Natural killer cell treated with Interleukin-12 subunit alpha and Interleukin-12 subunit beta and Interleukin-15 and Interleukin-18, amount 100 ng/mL, for 72 hours (primary cell): ENCODE data around the gene MAN2B2. TPM values are rescaled to one million over a fixed set of nuclear protein-coding genes. Genes with fewer than 3 reads are reported as not detected.
A peak's percentile ranks its signal among the peaks of the same experiment; 100 is the strongest.

Experiments
- ATAC-seq, 2 donors: fragments of 150-1000 bp; cut with Tn5 transposase in 1 of 2; sonication (Bioruptor Pico), chemical (Tn5 transposase) in 1 of 2; 2 replicates each; pipeline ENCODE4 v1.10.0; 2021
- DNase-seq: peaks from one replicate; pipeline ENCODE4 v3.0.0; 2022; ENCODE audit warnings: low spot score
- H3K27ac Mint-ChIP-seq, 2 donors: 1 replicate in 1 of 2; 2 replicates in 1 of 2; pipeline ENCODE4 v1.8.0; 2022; ENCODE audit warnings: mixed read lengths in 2 of 2, mild to moderate bottlenecking in 1 of 2, moderate library complexity in 1 of 2
- H3K27me3 Mint-ChIP-seq, 2 donors: 1 replicate in 1 of 2; 2 replicates in 1 of 2; pipeline ENCODE4 v1.8.0; 2022; ENCODE audit warnings: mixed read lengths in 2 of 2
- H3K36me3 Mint-ChIP-seq: one replicate; pipeline ENCODE4 v1.8.0; 2022; ENCODE audit warnings: mixed read lengths
- H3K4me1 Mint-ChIP-seq, 2 donors: 1 replicate in 1 of 2; 2 replicates in 1 of 2; pipeline ENCODE4 v1.8.0; 2022; ENCODE audit warnings: low read depth in 2 of 2, mixed read lengths in 2 of 2, mild to moderate bottlenecking in 1 of 2
- H3K4me3 Mint-ChIP-seq: one replicate; pipeline ENCODE4 v1.8.0; 2022; ENCODE audit warnings: mixed read lengths
- H3K9me3 Mint-ChIP-seq: 2 replicates; pipeline ENCODE4 v1.8.0; 2022; ENCODE audit warnings: mixed read lengths
- total RNA-seq, 2 donors: library from RNA; stranded (reverse); gene quantifications; one replicate each; pipeline ENCODE4 v1.2.3, GENCODE V29; 2022

MAN2B2 gene
- total RNA-seq, 2 donors from 2014 or later: 23.8 to 30.7 TPM

DNA sequence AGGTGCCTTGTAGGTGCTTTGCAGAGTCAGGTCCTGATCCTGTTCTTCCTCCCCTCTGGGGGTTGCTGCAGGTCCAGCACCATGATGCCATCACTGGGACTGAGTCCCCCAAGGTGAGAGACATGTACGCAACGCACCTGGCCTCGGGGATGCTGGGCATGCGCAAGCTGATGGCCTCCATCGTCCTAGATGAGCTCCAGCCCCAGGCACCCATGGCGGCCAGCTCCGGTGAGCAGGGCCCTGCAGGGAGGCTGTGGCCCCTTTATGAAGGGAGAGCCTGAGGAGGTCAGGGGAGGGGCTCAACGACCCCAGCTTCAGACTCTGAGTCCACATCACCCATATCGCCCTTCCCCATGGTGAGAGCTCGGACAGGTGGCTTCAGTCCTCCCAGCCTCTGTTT, 23.1 kb downstream of the MAN2B2 start:
- no peak for DNase-seq
- Mint-ChIP-seq H3K9me3 (no peaks in the 10 kb centered on the region), H3K27ac (no peak overlapping the region), H3K27me3 (no peaks in the 10 kb centered on the region), H3K4me1 (no peaks in the 10 kb centered on the region), H3K36me3 (peaks cover 5% of the 10 kb centered on the region), H3K4me3 (no peak overlapping the region)
- ATAC-seq: no peak

DNA sequence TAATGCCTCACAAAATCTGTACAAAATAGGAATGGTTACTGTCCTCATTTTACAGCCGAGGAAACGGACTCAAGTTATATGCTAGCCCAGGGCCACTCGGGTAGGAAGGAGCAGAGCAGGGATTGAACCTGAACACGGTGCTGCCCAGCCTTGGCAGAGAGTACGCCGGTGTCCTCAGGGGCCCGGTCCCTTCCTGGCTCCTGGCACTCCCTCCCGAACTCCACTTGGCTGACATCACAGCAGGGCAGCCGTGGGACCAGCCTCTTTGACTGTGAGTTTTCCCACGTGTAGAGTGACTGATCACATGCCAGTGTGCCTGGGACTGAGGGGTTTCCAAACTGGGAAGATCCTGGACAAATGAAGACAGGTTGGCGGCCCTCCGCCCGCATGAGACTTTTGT, 23.7 kb downstream of the MAN2B2 start:
- no peak for ATAC-seq
- H3K4me1 Mint-ChIP-seq: no peaks in the 10 kb centered on the region
- no peaks in the 10 kb centered on the region for H3K27me3 Mint-ChIP-seq
- DNase-seq: no peak
- H3K27ac Mint-ChIP-seq: no peak overlapping the region
- peaks cover 7% of the 10 kb centered on the region for H3K36me3 Mint-ChIP-seq
- H3K4me3 Mint-ChIP-seq: no peak overlapping the region
- no peaks in the 10 kb centered on the region for H3K9me3 Mint-ChIP-seq

DNA sequence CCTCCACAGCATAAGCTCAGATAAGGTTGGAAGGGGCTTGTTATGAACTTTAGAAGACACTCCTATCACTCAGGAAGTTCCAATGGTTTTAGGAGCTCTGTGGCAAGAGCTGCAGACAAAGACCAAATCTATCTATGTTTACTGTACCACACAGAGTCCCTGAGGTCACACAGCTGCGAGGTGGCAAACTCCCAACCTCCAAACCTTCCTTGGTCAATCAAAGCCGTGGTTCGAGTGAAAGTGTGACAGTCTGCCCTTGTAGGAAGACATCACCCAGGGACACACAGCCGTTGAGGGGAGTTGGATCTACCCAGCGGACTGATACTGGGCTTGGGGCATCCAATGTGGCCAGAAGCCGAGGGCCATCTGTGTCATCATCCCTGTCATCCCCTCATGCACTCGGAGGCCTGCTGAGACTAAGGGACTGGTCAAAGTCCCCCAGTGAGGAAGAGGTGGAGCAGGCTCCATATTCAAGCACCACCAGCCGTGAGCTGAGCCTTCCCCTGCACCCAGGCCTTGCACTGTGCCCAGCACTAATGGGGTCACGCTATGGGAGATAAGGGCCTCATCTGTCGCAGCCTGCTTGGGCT, 26.8 kb downstream of the MAN2B2 start:
- ATAC-seq (no peak), DNase-seq (no peak)
- no peak overlapping the region for H3K4me3 Mint-ChIP-seq
- no peak overlapping the region for H3K27ac Mint-ChIP-seq
- H3K27me3 Mint-ChIP-seq: no peaks in the 10 kb centered on the region
- peaks cover 23% of the 10 kb centered on the region for H3K36me3 Mint-ChIP-seq
- peaks cover 4% of the 10 kb centered on the region for H3K9me3 Mint-ChIP-seq
- peaks cover 0 to 2% of the 10 kb centered on the region in 2 donors for H3K4me1 Mint-ChIP-seq

DNA sequence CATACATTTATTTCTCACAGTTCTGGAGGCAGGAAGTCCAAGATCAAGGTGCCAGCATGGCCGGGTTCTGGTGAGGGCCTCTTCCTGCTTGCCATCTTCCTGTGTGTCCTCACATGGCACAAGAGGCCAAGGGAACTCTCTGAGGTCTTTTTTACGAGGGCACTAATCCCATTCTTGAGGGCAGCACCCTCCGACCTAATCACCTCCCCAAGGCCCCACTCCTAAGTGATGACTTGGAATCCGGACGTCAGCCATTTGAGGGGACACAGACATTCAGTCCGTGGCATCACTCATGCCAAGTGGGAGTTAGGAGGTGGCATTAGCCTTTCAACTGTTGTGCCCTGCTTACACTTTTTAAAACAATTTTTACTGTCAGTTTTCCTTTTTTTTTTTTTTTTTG, 27.3 kb downstream of the MAN2B2 start:
- Mint-ChIP-seq H3K36me3 (peaks cover 27% of the 10 kb centered on the region), H3K4me3 (no peak overlapping the region), H3K9me3 (peaks cover 4% of the 10 kb centered on the region), H3K27ac (no peak overlapping the region), H3K4me1 (peaks cover 0 to 2% of the 10 kb centered on the region in 2 donors), H3K27me3 (no peaks in the 10 kb centered on the region)
- DNase-seq (no peak), ATAC-seq (no peak)

DNA sequence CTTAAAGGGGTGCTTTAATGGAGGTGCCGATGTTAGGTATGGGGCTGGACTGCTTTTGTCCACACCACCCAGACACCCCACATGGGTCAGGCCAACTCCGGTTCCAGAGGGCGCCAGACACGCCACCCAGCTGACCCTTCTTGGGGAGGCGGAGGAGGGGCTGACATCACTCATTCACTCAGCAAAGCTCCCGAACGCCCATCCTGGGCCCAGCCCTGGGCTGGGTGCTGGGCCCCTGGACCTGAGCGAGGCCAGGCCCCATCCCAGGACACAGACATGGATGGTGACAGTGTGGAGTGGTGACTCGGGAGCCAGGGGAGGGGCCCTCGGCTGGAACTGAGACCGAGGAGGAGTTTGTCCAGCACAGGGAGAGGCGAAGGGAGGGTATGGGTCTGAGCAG, 28.1 kb downstream of the MAN2B2 start:
- DNase-seq: no peak
- Mint-ChIP-seq H3K36me3 (peaks cover 28% of the 10 kb centered on the region), H3K27me3 (no peaks in the 10 kb centered on the region), H3K27ac (no peak overlapping the region), H3K4me1 (peaks cover 7 to 9% of the 10 kb centered on the region in 2 donors), H3K9me3 (peaks cover 4% of the 10 kb centered on the region), H3K4me3 (no peak overlapping the region)
- no peak for ATAC-seq

DNA sequence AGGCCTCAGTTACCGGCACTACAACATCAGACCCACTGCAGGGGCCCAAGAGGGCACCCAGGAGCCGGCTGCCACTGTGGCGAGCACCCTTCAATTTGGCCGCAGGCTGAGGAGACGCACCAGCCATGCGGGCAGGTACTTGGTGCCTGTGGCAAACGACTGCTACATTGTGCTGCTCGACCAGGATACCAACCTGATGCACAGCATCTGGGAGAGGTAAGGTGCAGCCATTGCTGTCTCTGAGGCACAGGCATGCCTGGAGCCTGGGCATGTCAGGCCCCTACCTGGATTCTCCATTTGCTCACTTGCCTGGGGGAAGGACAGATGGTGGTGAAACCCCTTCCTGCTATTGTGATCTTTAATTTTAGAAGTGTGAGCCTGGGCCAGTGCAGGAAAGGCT, 30.1 kb downstream of the MAN2B2 start:
- H3K27me3 Mint-ChIP-seq: no peaks in the 10 kb centered on the region
- DNase-seq (no peak), ATAC-seq (no peak)
- H3K27ac Mint-ChIP-seq: no peak overlapping the region
- H3K9me3 Mint-ChIP-seq: peaks cover 4% of the 10 kb centered on the region
- H3K4me3 Mint-ChIP-seq: no peak overlapping the region
- peaks cover 18 to 21% of the 10 kb centered on the region in 2 donors for H3K4me1 Mint-ChIP-seq
- H3K36me3 Mint-ChIP-seq: peaks cover 28% of the 10 kb centered on the region

DNA sequence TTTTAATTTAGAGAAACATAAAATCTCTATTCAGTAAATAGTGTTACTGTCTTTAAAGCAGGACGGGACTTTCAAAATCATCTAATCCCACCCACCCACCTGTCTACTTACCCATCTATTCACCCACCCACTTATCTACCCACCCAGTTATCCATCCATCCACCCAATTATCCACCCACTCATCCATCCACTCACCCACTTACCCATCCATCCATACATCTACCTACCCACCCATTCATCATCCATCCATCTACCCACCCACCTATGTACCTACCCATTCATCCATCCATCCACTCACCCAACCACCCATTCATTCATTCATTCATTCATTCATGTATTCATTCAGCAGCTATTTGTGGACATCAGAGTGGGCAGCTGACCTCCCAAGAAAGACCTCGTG, 30.6 kb downstream of the MAN2B2 start:
- Mint-ChIP-seq H3K36me3 (peaks cover 28% of the 10 kb centered on the region), H3K9me3 (peaks cover 4% of the 10 kb centered on the region), H3K27me3 (no peaks in the 10 kb centered on the region), H3K27ac (no peak overlapping the region), H3K4me3 (no peak overlapping the region), H3K4me1 (peaks cover 18 to 21% of the 10 kb centered on the region in 2 donors)
- DNase-seq (no peak), ATAC-seq (no peak)

DNA sequence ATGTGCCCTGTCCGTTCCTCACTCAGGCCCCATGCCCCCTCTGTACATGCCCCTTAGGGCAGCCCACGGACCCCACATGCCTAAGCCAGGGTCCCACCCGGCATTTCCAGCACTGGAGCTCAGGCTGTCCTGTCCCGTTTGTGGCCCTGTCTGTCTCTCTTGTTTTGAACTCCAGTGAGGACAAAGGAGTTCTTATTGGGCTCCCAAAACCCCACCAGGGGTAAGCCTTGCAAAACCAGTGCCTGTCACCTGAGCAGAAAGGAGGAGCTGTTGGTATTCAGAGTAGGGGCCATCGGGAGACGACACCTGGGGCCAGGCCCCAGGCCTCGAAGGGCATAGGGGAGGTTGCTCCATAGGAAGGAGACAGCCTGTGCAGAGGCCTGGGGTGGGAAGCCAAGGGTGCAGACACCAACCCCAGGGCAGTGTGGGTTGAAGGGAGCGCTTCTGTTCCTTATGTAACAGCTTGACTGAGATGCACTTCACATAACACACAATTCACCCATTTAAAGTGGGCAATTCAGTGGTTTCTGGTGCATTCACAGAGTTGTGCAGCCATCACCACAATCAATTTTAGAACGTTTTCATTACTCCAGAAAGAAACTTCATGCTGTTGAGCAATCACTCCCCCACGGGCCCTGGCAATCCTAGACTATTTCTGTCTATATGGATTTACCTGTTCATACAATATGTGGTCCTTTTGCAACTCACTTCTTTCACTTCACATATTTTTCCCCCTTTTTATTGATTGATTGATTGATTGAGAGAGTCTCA, 31.7 kb downstream of the MAN2B2 start:
- peaks cover 4% of the 10 kb centered on the region for H3K9me3 Mint-ChIP-seq
- H3K36me3 Mint-ChIP-seq: peaks cover 31% of the 10 kb centered on the region
- no peak for ATAC-seq
- H3K27ac Mint-ChIP-seq: no peak overlapping the region
- H3K4me1 Mint-ChIP-seq: peaks cover 18 to 21% of the 10 kb centered on the region in 2 donors
- no peak overlapping the region for H3K4me3 Mint-ChIP-seq
- no peak for DNase-seq
- H3K27me3 Mint-ChIP-seq: no peaks in the 10 kb centered on the region

DNA sequence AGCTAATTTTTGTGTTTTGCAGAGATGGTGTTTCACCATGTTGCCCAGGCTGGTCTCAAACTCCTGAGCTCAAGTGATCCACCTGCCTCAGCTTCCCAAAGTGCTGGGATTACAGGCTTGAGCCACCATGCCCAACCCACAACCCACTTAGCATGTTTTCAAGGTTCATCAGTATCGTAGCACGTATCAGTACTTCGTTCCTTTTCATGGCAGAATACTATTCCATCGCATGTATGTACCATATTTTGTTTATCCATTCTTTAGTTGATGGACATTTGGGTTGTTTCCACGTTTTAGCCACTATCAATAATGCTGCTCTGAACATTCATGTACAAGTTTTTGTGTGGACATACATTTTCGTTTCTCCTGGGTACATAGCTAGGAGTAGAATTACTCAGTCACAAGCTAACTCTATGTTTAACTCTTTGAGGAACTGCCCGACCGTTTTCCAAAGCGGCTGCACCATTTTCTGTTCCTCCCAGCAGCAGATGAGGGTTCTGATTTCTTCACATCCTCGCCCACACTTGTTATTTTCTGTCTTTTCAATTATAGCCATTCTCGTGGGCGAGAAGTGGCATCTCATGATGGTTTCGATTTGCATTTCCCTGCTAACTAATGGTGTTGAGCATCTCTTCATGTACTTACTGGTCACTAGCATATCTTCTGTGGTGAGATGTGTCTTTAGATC, 32.5 kb downstream of the MAN2B2 start:
- DNase-seq (no peak), ATAC-seq (no peak)
- Mint-ChIP-seq H3K27ac (peak overlapping the region in 1 of 2 donors; percentile 75), H3K4me3 (no peak overlapping the region), H3K4me1 (peaks cover 18 to 24% of the 10 kb centered on the region in 2 donors), H3K36me3 (peaks cover 32% of the 10 kb centered on the region), H3K9me3 (peaks cover 4% of the 10 kb centered on the region), H3K27me3 (no peaks in the 10 kb centered on the region)

DNA sequence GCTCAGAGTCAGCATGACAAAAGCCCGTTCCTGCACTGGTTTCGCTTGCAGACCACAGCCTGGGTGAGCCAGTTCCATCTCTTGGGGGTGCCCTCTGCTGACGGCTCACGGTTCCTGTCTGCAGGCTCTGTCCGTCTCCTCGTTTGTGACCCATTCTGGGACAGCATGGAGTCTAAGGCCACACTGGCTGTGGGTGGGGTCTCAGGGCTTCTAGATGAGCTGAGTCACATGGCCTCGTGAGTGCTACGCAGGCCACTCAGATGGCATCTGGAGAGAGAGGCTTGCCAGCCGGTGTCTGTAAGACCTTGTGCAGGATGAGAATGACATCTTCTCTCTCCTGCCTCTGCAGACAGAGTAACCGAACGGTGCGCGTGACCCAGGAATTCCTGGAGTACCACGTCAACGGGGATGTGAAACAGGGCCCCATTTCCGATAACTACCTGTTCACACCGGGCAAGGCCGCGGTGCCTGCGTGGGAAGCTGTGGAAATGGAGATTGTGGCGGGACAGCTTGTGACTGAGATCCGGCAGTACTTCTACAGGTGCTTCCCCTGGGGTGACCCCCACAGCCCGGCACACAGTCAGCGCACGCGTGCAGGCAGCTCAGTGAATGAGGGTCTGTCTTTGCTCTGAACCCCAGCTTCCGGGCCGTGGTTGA, 33.9 kb downstream of the MAN2B2 start:
- peak overlapping the region; percentile 36 for H3K4me3 Mint-ChIP-seq

DNA sequence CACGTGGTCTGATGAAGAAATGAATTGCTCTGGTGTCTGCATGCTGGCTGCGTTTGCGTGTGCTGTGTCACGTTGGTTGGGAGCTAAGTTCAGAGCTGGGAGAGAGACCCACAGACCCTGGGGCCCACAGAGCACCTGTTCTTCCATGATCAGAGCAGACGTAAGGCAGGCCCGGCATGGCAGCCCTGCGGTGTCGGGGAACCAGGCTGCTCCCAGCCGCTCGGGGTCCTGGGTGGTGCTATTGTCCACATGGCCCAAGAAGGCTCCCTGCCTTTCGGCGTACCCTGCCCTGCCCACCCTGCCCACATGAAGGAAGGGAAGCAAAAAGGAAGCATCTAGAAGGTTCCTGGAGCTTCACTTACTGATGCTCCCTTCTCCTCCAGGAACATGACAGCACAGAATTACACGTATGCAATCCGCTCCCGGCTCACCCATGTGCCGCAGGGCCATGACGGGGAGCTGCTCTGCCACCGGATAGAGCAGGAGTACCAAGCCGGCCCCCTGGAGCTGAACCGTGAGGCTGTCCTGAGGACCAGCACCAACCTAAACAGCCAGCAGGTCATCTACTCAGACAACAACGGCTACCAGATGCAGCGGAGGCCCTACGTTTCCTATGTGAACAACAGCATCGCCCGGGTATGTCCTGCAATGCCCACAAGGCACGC, 34.6 kb downstream of the MAN2B2 start:
- H3K36me3 Mint-ChIP-seq: peaks cover 20% of the 10 kb centered on the region

More for the DNA sequence above, 33.9 kb downstream of the MAN2B2 start:
- DNase-seq (peak; percentile 83), ATAC-seq (peak; percentile 89)
- Mint-ChIP-seq H3K9me3 (peaks cover 4% of the 10 kb centered on the region), H3K27me3 (no peaks in the 10 kb centered on the region), H3K36me3 (peaks cover 27% of the 10 kb centered on the region), H3K4me1 (peaks cover 18 to 24% of the 10 kb centered on the region in 2 donors), H3K27ac (peak overlapping the region in 1 of 2 donors; percentile 75)

DNA sequence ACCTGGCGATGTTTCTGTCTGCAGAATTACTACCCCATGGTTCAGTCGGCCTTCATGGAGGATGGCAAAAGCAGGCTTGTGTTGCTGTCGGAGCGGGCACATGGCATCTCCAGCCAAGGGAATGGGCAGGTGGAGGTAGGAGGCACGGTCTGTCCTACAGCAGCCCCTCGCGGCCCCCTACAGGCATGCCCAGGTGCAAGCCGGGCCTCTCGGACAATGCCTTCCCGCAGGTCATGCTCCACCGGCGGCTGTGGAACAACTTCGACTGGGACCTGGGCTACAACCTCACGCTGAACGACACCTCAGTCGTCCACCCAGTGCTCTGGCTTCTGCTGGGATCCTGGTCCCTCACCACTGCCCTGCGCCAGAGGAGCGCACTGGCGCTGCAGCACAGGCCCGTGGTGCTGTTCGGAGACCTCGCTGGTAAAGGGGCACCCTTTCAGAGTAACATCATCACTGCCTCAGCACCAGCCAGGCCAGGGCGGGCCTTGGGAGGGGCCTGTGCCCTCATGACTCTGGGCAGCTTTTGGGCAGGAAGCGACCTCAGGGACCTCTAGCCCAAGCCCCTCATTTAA, 36.0 kb downstream of the MAN2B2 start:
- H3K9me3 Mint-ChIP-seq: no peaks in the 10 kb centered on the region
- DNase-seq: no peak
- no peak overlapping the region for H3K4me3 Mint-ChIP-seq
- H3K27me3 Mint-ChIP-seq: no peaks in the 10 kb centered on the region
- H3K4me1 Mint-ChIP-seq: peaks cover 18 to 23% of the 10 kb centered on the region in 2 donors
- H3K27ac Mint-ChIP-seq: no peak overlapping the region
- H3K36me3 Mint-ChIP-seq: peaks cover 9% of the 10 kb centered on the region
- no peak for ATAC-seq

More for the DNA sequence above, 34.6 kb downstream of the MAN2B2 start:
- Mint-ChIP-seq H3K27ac (peak overlapping the region in 1 of 2 donors; percentile 75), H3K27me3 (no peaks in the 10 kb centered on the region), H3K4me1 (peaks cover 18 to 24% of the 10 kb centered on the region in 2 donors), H3K9me3 (peaks cover 2% of the 10 kb centered on the region), H3K4me3 (peak overlapping the region; percentile 36)
- no peak for DNase-seq
- ATAC-seq: no peak
